SKM-1 (cell line): ENCODE measurements around the gene FSTL5.
"Not testable (repeated sequence)": the region's sequence is repeated elsewhere in the genome, so short reads cannot be mapped to it uniquely, and the experiment has no call there.

ENCODE experiments used
- DNase-seq: peaks from one replicate; lab custom pipeline; 2025; ENCODE audit not compliant: unreplicated experiment; lab: John Stamatoyannopoulos, UW

FSTL5 gene

GRCh38 chr4:162163892-162164759, at the start of gene FSTL5:
Gene FSTL5, minus strand, starts transcription at chr4:162164000. Its CDS starts 52,604 bp downstream, at chr4:162111396.
- peak; percentile 72 for DNase-seq

- DNase-seq = no peak
Observed at GRCh38 chr4:162209706-162210105, 45.9 kb upstream of the FSTL5 start.

DNA sequence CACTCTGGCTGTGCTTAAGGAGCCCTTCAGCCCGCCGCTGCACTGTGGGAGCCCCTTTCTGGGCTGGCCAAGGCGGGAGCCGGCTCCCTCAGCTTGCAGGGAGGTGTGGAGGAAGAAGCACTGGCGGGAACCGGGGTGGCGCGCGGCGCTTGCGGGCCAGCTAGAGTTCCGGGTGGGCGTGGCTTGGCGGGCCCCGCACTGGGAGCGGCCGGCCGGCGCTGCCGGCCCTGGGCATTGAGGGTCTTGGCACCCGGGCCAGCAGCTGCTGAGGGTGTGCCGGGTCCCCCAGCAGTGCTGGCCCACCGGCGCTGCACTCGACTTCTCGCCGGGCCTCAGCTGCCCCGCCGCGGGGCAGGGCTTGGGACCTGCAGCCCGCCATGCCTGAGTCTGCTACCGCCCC, 39.7 kb upstream of the FSTL5 start:
- DNase-seq = not testable (repeated sequence)

- no peak for DNase-seq
Observed at GRCh38 chr4:162201673-162202072, 37.9 kb upstream of the FSTL5 start.

GRCh38 chr4:162170509-162170908, 6.7 kb upstream of the FSTL5 start:
- DNase-seq = peak; percentile 36

DNA sequence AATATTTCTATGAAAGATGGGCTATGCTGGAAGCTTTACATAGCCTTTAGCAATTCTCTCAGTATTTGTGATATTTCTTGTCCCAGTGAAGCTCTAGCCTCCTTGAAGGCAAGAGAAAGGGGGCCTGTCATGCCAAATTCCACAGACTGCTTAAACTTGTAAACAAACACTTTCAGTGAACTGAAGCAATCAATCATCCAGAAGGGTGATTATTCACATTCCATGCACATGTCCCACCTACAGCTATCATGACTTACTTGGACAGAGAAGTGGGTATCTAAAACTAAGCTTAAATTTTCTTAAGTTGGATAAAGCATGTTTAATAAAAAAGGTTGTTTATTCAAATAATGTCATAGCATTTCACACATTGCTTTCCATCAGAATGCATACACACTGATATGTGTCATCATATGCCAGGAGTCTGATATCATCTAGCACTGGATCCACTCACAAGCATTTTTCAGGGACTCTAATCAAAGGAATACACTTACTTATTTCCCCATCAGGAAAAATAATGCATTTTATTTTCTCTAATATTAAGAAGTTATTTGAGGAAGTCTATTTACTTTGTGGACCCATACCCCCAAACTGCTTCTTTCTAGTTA, 1.2 kb upstream of the FSTL5 start:
- DNase-seq = no peak

DNA sequence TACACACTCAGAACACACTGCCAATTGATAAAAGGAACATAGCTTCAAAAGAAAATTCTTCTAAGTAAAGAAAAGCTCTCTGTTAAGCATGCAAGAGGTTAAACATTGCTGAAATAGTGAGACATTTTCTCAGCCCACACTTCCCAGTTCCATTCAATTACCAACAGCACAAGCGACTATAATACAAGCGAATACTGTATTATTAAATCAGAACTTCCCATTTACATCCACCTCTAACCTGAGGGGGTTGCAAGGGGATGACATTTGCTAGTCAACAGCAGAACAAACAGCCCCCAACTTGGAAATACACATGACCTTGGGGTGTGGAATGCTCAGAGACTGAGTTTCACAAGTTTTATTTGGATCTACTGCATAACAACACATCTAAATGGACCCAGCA, 1.1 kb downstream of the FSTL5 start:
- DNase-seq = no peak

GRCh38 chr4:162157241-162157640, 6.6 kb downstream of the FSTL5 start:
- DNase-seq = no peak

- no peak for DNase-seq
Observed at GRCh38 chr4:162154862-162155540, 8.8 kb downstream of the FSTL5 start.

DNA sequence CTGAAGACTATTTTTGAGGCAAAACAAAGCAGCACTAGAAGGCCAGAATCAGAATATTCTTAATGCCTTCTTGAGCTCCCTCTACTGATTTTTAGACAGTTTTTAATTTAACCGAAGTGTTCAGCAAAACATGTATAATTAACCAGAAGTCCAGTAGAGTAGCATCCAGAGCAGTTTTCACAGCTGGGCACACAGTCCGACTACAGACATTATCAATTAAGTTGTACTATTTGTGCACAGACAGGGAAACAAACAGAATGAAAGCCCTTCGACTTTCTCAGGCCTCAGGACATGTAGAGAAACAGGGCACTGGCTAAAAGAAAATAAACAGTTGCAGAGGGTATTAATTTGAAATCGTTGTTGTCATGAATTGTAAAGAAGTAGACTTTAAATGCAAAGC, 11.9 kb downstream of the FSTL5 start:
- DNase-seq = no peak

- no peak for DNase-seq
Observed at GRCh38 chr4:162151386-162151785, 12.4 kb downstream of the FSTL5 start.

DNA sequence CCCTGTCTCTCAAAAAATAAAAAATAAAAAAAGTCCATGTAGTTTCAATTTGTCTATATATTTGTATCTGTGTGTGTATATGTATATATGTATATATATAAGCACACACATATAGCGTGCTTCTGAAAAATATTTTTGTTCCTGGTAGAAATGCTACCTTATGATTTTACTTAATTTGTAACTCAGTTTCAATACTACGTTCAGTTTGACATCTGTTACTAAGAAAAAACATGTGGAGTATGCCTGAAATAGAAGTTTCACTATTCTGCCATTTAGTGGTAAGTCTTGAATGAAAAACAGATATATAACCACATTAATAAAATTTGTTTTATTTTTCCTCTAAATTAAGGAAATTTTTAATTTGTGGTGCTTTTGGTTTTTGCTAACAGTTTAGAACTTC, 14.2 kb downstream of the FSTL5 start:
- DNase-seq = no peak

- DNase-seq = no peak
Observed at GRCh38 chr4:162140051-162140683, 23.6 kb downstream of the FSTL5 start.

DNA sequence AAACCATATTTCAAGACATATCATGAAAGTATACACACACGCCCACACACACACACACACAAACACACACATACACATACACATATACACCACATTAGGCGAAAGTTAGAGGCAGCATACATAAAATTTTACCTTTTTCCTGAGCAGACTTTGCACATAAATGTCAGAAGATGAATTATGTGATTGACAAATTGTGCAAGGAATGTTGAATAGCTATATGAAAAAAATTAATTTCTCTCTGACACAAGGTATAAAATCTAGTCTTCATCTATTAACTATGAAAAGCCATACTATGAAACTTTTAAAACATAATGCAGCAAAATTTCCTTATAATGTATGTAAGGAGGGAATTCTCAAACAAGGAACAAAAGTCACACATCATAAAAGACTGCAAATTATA, 24.4 kb downstream of the FSTL5 start:
- no peak for DNase-seq

DNA sequence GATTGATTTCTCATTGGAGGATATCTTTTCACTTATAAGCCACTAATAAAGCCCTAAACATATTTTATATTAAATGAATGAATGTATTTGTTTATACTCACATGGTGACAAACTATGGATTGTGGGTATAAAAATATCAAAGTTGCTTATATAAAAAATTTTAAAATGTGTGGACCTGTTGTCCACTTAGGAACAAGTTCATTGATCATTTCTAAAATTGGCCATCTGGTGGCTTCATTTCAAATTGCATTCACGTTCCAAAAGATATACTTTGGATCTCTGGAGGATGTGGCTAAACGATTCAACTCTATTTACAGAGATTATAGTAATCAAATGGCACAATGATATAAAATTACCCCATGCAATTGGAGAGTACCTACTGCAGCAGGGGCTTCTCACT, 32.5 kb downstream of the FSTL5 start:
- no peak for DNase-seq

- no peak for DNase-seq
Observed at GRCh38 chr4:162126729-162127128, 37.1 kb downstream of the FSTL5 start.

GRCh38 chr4:162117051-162117450, 46.7 kb downstream of the FSTL5 start:
- DNase-seq = no peak

GRCh38 chr4:162116095-162116779, 47.6 kb downstream of the FSTL5 start:
- no peak for DNase-seq

- DNase-seq = no peak
Observed at GRCh38 chr4:162115333-162115732, 48.5 kb downstream of the FSTL5 start.

DNA sequence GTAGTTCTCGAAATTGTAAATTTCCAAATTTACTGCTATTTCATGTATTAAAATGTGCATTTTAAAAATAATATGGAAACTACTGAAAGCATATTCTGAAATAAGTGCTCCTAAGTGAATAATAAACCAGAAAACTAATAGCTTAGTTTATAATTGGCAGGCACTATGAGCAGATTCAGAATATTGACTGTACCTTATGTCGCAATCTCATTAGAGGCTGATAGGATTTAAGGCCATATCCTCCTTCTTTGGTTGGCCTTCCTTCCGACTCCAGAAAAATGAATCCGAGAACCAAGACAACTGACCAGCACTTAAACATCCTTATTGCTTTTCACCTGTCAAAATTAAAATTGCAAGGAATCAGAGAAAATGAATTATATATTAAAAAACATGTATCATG, 52.7 kb downstream of the FSTL5 start:
- no peak for DNase-seq
